ENCODE results near the gene SH3RF3. TPM values are rescaled to one million over a fixed set of nuclear protein-coding genes. Genes with fewer than 3 reads are reported as not detected.

Gene SH3RF3
- polyA plus RNA-seq, 1 of the 3 experiments (the other 2 are of a cell fraction) = 1.9 TPM

GRCh38 chr2:109174626-109175349 lies 45.8 kb downstream of the SH3RF3 start:
- Histone ChIP-seq H3K79me2 (ENCODE audit: insufficient read depth) (peaks cover 74% of the 10 kb centered on the region), H3K4me2 (no peak overlapping the region)
- CTCF ChIA-PET = interaction anchor here (1.1 to 1.2 kb wide), 2 partner anchors 9 to 12 kb away, joined by 3 read pairs; no protein-coding TSS in a partner anchor

More at GRCh38 chr2:109174626-109175349, 45.8 kb downstream of the SH3RF3 start:
- Histone ChIP-seq H4K20me1 (ENCODE audit: insufficient read depth) (no peaks in the 10 kb centered on the region), H3K4me1 (ENCODE audit: control insufficient read depth in 1 of 2, insufficient read depth in 2 of 2, low read depth in 1 of 2, low read length in 1 of 2) (peaks cover 33 to 62% of the 10 kb centered on the region in 2 experiments), H3K27ac (ENCODE audit: low read depth in 2 of 2, low read length in 1 of 2) (peak overlapping the region; percentile 92 to 94; a peak in 2 of 4 replicates), H2AFZ (ENCODE audit: low read depth) (no peak overlapping the region), H3K9me2 (no peaks in the 10 kb centered on the region), H3K27me3 (ENCODE audit: insufficient read depth) (no peaks in the 10 kb centered on the region), H3K9ac (no peak overlapping the region), H3K9me3 (no peaks in the 10 kb centered on the region), H3K36me3 (replicated peaks in 1 of 2; ENCODE audit: control insufficient read depth in 1 of 2, insufficient read depth in 2 of 2, low read length in 1 of 2) (no peaks in the 10 kb centered on the region), H3K4me3 (ENCODE audit: low read depth in 2 of 2, low read length in 1 of 2) (no peak overlapping the region), H3F3A (replicated peaks; ENCODE audit: insufficient read depth) (peaks cover 26% of the 10 kb centered on the region)
- 90% methylated on average over 7 of the region's 7 CpGs for WGBS (ENCODE audit: low lambda C conversion rate)
- POLR2A ChIA-PET = no interaction called here
- no peak for DNase-seq
- no peak for TF ChIP-seq RXRA (IDR thresholded peaks at IDR 0.05; ENCODE audit: borderline replicate concordance, low read depth)
- no peak for TF ChIP-seq GABPA (IDR thresholded peaks at IDR 0.05; ENCODE audit: low read depth)
- no peak for TF ChIP-seq NFIC (IDR thresholded peaks at IDR 0.05; ENCODE audit: borderline replicate concordance)
- TF ChIP-seq, protein P1, sequence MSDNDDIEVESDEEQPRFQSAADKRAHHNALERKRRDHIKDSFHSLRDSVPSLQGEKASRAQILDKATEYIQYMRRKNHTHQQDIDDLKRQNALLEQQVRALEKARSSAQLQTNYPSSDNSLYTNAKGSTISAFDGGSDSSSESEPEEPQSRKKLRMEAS (IDR thresholded peaks at IDR 0.05; ENCODE audit: low read depth) = no peak
- TF ChIP-seq MXI1 (IDR thresholded peaks at IDR 0.05; ENCODE audit: low read depth, low read length) = no peak
- TF ChIP-seq, protein P2, sequence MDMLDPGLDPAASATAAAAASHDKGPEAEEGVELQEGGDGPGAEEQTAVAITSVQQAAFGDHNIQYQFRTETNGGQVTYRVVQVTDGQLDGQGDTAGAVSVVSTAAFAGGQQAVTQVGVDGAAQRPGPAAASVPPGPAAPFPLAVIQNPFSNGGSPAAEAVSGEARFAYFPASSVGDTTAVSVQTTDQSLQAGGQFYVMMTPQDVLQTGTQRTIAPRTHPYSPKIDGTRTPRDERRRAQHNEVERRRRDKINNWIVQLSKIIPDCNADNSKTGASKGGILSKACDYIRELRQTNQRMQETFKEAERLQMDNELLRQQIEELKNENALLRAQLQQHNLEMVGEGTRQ (IDR thresholded peaks at IDR 0.05; ENCODE audit: borderline replicate concordance, low read depth, low read length) = no peak
- TF ChIP-seq NRF1 (IDR thresholded peaks at IDR 0.05; ENCODE audit: low read depth, low read length) = no peak
- TF ChIP-seq SIN3A (IDR thresholded peaks at IDR 0.05; ENCODE audit: borderline replicate concordance, low read depth, low read length) = no peak
- no peak for TF ChIP-seq FOXJ3 (CRISPR knock-in tag; IDR thresholded peaks at IDR 0.05)
- TF ChIP-seq REST (IDR thresholded peaks at IDR 0.05; ENCODE audit: low read depth, low read length) = no peak
- no peak for TF ChIP-seq MEF2A (IDR thresholded peaks at IDR 0.05; ENCODE audit: borderline replicate concordance, low read depth)
- TF ChIP-seq CHD2 (IDR thresholded peaks at IDR 0.05; ENCODE audit: low read length, partially characterized antibody) = no peak
- no peak for TF ChIP-seq PBX3 (IDR thresholded peaks at IDR 0.05)
- no peak for TF ChIP-seq ZBTB33 (IDR thresholded peaks at IDR 0.05; ENCODE audit: borderline replicate concordance, low read depth)
- TF ChIP-seq TAF1 (IDR thresholded peaks at IDR 0.05; ENCODE audit: borderline replicate concordance, low read depth, low read length) = no peak

Data from SK-N-SH (cell line).